Activated CD4-positive, alpha-beta T cell treated with anti-CD3 and anti-CD28 coated beads for 24 hours (primary cell): ENCODE data around the gene CPNE2.

Source experiments
- DNase-seq, 2 donors: peaks; one replicate each; pipeline ENCODE4 v3.0.0-alpha.2; 2020; ENCODE audit warnings: low read depth in 2 of 2

Gene CPNE2

GRCh38 chr16:57123974-57124674 is 31.7 kb downstream of the CPNE2 start:
- DNase-seq: no peak

DNA sequence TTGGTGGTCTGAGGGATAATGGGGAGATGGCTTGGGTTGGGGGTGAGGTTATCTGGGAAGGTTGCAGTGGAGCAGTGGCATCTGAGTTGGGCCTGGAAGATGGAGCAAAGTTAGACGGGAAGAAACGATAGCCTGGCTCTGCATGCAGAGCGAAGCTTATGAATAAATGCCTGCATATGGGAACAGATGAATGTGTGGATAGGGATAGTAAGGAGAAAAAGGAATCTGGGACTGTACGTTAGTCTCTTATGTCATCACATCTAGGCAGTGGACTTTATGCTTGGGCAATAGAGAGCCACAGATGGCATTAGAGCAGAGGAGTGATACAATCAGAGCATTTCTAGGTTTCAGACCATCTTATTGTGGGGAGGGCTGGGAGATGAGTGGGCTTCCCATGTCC is 33.0 kb downstream of the CPNE2 start:
- no peak for DNase-seq

DNA sequence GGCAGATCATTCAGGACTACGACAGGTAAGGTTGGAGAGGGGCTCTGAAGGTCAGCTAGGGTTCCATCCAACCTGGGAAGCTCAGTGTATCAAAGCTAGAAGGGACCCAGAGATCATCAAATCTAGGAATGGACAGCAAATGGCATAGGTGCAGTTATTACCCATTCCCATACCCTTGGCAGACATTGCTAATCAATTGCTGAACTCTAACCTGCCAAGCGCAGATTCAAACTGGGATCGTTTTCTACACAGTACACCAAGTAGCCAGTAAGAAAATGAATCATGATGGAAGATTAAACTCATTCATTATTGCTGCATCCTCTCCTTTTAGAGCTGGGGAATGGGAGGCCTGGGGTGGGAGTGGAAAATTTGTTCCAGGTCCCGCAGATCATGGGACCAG is 33.6 kb downstream of the CPNE2 start:
- no peak for DNase-seq

GRCh38 chr16:57126411-57126810 is 34.0 kb downstream of the CPNE2 start:
- DNase-seq: no peak

GRCh38 chr16:57127037-57127763 is 34.8 kb downstream of the CPNE2 start:
- DNase-seq: no peak

DNA sequence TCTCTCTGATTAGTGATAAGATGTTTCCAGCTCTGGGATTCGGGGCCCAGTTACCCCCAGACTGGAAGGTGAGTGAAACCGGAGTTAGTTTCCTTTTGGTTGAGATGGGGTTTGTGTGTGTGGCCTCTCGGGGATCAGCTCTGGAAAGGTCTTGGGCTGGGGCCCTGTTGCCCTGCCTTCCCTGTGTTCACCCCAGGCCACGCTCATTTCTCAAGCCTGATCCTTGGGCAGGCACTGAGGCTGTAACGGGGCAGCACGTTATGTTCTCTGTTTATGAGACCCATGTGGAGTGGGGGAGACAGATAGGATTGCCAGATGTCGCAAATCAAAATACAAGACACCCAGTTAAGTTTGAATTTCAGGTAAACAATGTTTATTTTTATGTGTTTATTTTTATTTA is 35.5 kb downstream of the CPNE2 start:
- no peak for DNase-seq

GRCh38 chr16:57128771-57129389 is 36.5 kb downstream of the CPNE2 start:
- no peak for DNase-seq

DNA sequence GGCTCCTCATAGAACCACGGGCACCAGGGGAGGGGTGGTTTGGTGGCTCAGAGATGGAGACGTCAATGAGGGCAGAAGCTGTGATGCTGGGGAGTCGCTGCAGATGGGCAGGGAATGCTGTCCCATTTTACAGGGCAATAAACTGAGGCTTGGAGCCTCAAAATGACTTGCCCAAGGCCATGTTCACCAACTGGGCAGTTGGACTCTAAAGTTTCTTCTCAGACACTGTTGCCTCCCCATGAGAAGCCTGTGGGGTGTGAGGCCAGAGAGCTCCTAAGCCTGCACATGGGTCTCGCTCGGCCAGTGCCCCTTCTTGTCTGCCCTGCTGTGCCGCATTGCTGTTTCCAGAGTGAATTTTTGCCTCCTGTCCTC is 38.6 kb downstream of the CPNE2 start:
- DNase-seq: no peak

DNA sequence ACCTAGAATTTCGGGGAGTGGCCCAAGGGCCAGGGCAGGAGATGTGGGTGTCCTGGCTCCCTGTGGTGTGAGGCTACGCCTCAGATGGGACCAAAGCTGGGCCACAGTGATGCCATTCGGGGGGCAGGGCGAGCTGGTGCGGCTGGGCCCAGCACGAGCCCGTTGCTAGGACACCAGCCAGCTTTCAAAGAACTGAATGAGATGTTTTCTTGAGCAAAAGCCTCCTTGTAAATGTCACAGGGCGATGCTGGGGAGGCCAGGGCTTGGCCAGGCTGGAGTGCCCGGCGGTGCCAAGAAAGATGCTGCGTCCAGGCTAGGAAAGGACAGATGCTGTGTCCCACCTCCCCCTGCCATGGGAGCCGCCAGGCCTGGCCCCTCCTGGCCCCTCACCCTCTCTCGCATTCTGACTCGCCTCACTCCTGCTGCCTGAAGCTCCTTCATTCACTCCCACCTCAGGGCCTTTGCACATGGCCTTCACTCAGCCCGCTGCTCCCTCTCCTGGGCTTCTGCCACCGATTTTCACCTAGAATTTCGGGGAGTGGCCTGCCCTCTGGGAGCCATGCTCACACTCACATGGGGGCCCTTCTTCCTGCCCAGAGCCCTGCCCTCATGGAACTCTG is 39.1 kb downstream of the CPNE2 start:
- no peak for DNase-seq

DNA sequence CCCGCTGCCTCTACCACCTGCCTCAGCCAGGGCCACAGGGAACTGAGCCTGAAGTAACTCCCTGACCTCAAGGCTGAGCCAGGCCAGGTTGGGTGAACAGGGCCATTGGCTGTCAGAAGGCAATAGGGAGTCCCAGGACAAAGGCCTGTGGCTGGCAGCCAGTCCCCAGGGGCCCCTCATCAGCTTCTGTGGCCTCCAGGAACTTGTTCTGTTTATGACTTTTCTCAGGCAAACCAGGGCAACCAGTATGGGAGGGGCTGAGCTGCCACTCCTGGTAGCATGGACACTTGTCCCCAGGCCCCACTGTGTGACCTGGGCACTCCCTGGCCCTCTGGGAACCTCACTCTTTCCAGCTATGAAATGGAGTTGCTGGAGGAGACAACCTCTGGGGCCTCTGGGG is 40.1 kb downstream of the CPNE2 start:
- no peak for DNase-seq

DNA sequence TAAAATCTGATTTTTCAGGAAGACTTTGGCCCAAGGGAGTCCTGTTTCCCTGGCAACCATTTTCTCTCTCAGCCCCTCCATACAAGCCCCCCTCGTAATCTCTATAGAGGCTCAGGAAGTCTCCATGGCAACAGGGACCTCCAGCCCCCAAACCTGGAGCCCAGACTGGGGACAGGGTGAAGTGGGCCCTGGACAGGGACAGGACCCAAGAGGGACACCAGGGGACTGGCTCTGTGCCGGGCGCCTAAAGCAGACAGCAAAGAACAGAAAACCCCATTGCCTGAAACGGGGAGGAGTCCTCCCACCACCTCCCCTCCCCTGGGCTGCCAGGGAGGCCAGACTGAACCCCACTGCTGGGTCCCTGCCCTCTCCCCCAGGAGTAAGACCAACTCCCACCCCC is 40.6 kb downstream of the CPNE2 start:
- no peak for DNase-seq

GRCh38 chr16:57133886-57134285 is 41.5 kb downstream of the CPNE2 start:
- DNase-seq: no peak

GRCh38 chr16:57134982-57135381 is 42.6 kb downstream of the CPNE2 start:
- DNase-seq: no peak

DNA sequence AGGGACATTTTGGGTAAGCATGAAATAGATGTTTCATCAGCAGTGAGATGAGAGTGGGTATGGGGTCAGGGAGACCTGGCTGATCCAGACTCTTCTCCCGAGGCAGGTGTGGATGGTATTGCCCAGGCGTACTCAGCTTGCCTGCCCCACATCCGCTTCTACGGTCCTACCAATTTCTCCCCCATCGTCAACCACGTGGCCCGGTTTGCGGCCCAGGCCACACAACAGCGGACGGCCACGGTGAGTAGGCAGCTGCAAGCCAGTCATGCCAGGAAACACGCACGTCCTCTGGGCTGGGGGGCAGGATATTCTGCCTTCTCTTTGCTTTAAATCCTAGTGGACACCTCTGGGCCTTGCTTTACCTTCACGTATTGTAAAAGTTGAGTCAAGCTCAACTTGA is 44.7 kb downstream of the CPNE2 start:
- DNase-seq: no peak

DNA sequence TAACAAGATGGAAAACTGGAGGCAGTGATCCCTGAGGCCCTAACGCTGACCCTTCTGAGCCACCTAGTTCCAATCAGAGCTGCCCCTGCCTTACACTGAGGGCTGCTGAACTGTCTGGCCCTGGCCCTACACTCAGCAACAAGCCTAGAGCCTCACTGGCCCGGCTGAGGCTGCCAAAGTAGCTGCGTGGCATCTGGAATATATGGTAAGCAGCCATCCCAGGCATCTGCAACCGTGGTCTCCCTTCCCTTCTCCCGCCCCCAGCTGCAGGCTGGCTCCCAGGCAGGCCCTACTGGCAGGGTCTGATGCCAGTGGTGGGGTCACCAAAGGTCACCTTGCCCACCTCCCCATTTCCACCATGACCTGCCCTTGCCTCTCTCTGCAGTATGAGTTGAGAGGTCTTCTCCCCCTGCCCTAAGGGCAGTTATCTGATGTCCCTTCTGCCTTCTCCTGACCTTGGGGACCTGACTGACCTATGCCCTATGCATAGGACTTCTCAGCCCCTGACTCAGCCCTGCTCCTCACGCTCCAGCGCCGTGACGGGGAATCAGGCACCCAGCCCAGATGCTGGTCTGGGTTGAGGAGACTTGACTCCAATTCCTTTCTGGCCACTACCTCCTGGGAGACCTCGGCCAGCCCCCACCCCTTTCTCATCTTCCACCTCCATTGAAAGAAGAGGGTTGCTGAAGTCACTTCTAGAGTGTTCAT is 45.3 kb downstream of the CPNE2 start:
- DNase-seq: no peak

- no peak for DNase-seq
Measured at GRCh38 chr16:57138281-57138935, 46.0 kb downstream of the CPNE2 start.

DNA sequence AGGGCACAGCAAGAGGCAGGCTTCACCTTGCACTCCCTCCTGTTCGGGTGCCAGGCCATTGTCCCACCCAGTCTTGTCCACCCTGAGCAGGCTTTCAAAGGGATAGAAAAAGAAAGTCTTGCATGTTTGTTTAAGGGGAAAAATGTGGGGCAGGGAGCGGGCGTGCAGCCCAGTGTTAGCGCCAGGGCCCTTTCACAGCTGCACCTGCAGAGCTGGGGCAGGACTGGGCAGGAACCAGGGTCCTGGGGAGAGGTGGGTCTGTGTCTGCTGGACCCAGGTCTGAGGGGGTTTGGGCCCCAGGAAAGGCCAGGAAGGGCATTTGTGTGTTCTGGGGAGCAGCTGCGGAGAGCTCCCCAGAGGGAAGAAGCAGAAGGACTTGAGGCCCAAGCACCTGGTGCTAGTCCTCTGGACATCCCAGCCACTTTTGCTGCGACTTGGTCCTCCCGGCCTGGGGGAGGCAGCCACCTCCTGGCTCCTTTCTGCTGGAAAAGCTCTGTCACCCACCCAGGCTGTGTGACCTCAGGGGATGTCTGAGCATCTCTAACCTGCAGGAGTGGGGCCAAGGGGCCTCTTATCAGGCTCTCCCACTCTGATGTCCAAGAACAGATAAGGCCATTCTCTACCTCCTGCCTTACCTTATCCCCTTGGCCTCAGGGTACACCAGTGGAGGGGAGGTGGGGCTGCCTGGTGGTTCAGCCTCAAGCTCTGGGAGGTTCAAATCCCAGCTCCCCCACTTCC is 48.7 kb downstream of the CPNE2 start:
- no peak for DNase-seq

DNA sequence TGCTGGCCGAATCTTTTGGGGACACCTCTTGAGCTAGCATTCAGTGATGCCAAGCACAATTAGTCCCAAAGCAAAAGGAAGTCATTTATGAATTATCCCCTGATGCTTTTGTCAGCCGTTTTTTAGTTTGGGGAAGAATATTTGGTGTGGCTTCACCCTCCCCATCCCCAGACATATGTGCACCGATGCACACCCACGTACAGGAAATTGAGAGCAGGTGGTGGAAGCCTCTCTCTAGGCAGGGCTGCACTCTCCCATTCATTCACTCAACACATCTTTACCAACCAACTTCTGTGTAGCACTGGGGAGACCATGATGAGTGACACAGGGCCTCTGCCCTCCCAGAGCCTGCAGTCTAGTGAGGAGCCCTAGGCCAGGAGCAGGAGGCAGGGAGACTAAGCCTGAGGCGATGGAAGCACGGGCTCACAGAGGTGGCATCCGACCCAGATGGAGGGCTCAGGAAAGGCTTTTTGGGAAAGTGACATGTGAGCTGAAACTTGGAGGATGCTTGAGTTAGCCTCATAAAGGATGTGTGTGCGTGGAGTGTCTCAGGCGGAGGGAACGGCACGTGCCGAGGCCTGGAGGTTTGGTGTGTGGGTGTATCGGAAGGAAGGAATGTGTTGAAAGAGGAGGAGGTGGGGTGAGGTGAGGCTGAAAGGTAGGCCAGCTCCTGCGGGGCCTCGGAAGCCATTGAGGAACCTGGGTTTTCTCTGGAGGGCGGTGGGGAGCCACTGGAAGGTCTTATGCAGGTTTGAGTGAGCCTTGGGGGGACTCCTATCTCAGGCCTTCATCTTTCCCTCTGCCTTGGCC is 49.6 kb downstream of the CPNE2 start:
- DNase-seq: no peak

DNA sequence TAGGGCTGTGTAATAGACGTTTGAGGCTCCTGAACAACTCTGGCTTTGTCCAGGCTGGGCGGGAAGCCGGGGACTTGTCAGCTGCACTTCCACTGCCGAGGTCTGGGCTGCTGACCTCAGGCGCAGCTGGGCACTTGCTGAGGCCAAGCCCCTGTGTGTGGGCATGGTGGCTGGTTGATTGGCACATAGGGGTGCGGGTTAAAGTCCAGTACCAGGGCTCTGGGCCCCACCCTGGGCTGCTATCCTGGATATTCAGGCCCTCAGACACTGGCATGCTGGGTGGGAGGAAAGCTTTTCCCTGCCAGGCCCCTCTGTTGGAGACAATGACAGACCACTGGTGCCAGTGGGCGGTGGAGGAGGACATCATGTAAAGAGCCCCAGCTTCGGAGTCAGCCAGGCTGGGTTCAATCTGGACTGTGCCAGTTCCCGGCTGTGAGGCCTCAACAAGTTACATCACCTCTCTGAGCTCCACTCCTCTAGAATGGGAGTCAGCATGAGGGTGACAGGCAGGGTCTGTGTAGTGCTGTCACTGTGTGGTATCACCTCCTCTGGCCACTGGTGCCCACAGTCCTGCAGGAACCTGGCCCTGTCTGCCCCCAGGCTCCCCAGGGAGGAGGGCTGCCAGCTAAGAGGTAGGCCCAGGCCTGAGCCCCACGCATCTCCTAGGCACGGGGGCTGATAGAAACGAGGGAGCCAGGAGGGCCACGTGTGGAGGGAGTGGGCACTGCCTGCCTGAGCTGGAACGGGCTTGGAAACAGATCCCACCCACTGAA is 51.0 kb downstream of the CPNE2 start:
- DNase-seq: no peak
